ACC112 (cell line): Measurements from ENCODE around the gene C22orf31.

Source experiments
- H2AFZ ChIP-seq: fragments of 200-600 bp; sonication (generic); one replicate; pipeline ENCODE4 v1.6.0; 2017; ENCODE audit warnings: antibody characterized with exemption, low read length; ENCODE audit not compliant: unreplicated experiment
- H3K27ac ChIP-seq: fragments of 200-600 bp; sonication (generic); 2 replicates; pipeline ENCODE4 v1.5.1; 2014; ENCODE audit warnings: low read depth, mild to moderate bottlenecking, antibody characterized with exemption, low read length, moderate library complexity
- H3K27me3 ChIP-seq: fragments of 200-600 bp; sonication (generic); 2 replicates; pipeline ENCODE4 v1.6.1; 2014; ENCODE audit warnings: mild to moderate bottlenecking, antibody characterized with exemption, low read length, moderate library complexity, mixed read lengths; ENCODE audit not compliant: insufficient read depth
- H3K36me3 ChIP-seq: fragments of 200-600 bp; sonication (generic); 2 replicates; pipeline ENCODE4 v1.6.1; 2016; ENCODE audit warnings: mild to moderate bottlenecking, antibody characterized with exemption, low read length, moderate library complexity, mixed read lengths; ENCODE audit not compliant: insufficient read depth
- H3K4me1 ChIP-seq: fragments of 200-600 bp; sonication (generic); one replicate; pipeline ENCODE4 v1.6.1; 2016; ENCODE audit warnings: low read length, mixed read lengths; ENCODE audit not compliant: insufficient read depth, unreplicated experiment, control insufficient read depth
- H3K4me3 ChIP-seq: fragments of 200-600 bp; sonication (generic); 2 replicates; pipeline ENCODE4 v1.5.1; 2014; ENCODE audit warnings: mild to moderate bottlenecking, low read depth, low read length
- H3K79me2 ChIP-seq: fragments of 200-600 bp; sonication (generic); one replicate; pipeline ENCODE4 v1.6.0; 2016; ENCODE audit warnings: low read length; ENCODE audit not compliant: control insufficient read depth, unreplicated experiment, insufficient read depth

C22orf31 gene

DNA sequence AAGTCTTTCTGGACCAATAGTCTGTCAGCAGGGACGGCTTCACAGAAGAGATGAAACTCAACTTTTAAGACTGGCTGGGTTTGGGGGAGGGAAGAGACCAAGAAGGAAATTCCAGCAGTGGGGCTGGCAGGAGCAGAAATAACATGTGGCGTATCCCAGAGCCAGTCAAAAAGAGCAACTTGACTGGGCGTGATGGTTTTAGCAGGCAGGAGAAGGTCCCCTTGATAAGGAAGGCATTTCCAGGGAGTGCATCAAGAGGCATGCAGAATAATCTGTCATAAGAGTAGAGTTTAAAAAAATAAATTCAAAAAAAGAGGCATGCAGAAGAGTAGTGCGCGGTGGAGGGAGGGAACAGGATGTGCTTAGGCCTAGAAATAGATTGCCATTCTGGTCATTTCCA lies 52.5 kb downstream of the C22orf31 start:
- Histone ChIP-seq H3K27me3 (no peaks in the 10 kb centered on the region), H3K27ac (no peak overlapping the region), H3K36me3 (no peaks in the 10 kb centered on the region), H2AFZ (no peak overlapping the region), H3K79me2 (no peaks in the 10 kb centered on the region), H3K4me3 (no peak overlapping the region), H3K4me1 (no peaks in the 10 kb centered on the region)
